GM19351 (cell line): Measurements from ENCODE around the gene ACTR3C.

ENCODE experiments used
- ATAC-seq: cut with Tn5 transposase; IDR thresholded peaks from one replicate; pipeline ENCODE4 v1.9.1; 2021; ENCODE audit warnings: mild to moderate bottlenecking, moderate library complexity; ENCODE audit not compliant: unreplicated experiment

ACTR3C gene

GRCh38 chr7:150359622-150360362, 36.4 kb upstream of the ACTR3C start:
- ATAC-seq, result no peak

GRCh38 chr7:150358988-150359621, 35.8 kb upstream of the ACTR3C start:
- ATAC-seq, result no peak

GRCh38 chr7:150358433-150358832, 35.1 kb upstream of the ACTR3C start:
- no peak for ATAC-seq

GRCh38 chr7:150357771-150358427, 34.6 kb upstream of the ACTR3C start:
- no peak for ATAC-seq

- ATAC-seq, result peak; percentile 71
Observed at GRCh38 chr7:150357270-150357669, 33.9 kb upstream of the ACTR3C start.

GRCh38 chr7:150356265-150356897, 33.0 kb upstream of the ACTR3C start:
- ATAC-seq, result peak; percentile 54

- ATAC-seq, result no peak
Observed at GRCh38 chr7:150355666-150356059, 32.3 kb upstream of the ACTR3C start.

GRCh38 chr7:150351587-150352194, 28.3 kb upstream of the ACTR3C start:
- no peak for ATAC-seq

GRCh38 chr7:150346922-150347321, 23.6 kb upstream of the ACTR3C start:
- no peak for ATAC-seq

GRCh38 chr7:150345012-150345411, 21.7 kb upstream of the ACTR3C start:
- no peak for ATAC-seq

- no peak for ATAC-seq
Observed at GRCh38 chr7:150344299-150344698, 21.0 kb upstream of the ACTR3C start.

- ATAC-seq, result no peak
Observed at GRCh38 chr7:150343225-150343624, 19.9 kb upstream of the ACTR3C start.

- no peak for ATAC-seq
Observed at GRCh38 chr7:150342121-150342408, 18.7 kb upstream of the ACTR3C start.

- no peak for ATAC-seq
Observed at GRCh38 chr7:150341263-150342120, 18.1 kb upstream of the ACTR3C start, which contains the start of gene RARRES2. RARRES2 (minus strand) TSS chr7:150341629; CDS start chr7:150340609, 1,020 bp downstream.

GRCh38 chr7:150340875-150341262, 17.5 kb upstream of the ACTR3C start:
- ATAC-seq, result no peak

- no peak for ATAC-seq
Observed at GRCh38 chr7:150340024-150340749, 16.8 kb upstream of the ACTR3C start.

GRCh38 chr7:150339409-150339809, 16.1 kb upstream of the ACTR3C start:
- ATAC-seq, result no peak

GRCh38 chr7:150338166-150338829, 15.0 kb upstream of the ACTR3C start:
- no peak for ATAC-seq

- no peak for ATAC-seq
Observed at GRCh38 chr7:150337659-150338081, 14.3 kb upstream of the ACTR3C start.
